Muscle of leg (tissue), 11 donors: ENCODE measurements around the gene NUB1. TPM values are rescaled to one million over a fixed set of nuclear protein-coding genes. Genes with fewer than 3 reads are reported as not detected.
A peak's percentile ranks its signal among the peaks of the same experiment; 100 is the strongest.

ENCODE experiments used
- DNase-seq: peaks from one replicate; pipeline ENCODE4 v3.0.0; 2013
- H3K27ac ChIP-seq: one replicate; pipeline ENCODE4 v1.5.1; 2013; ENCODE audit warnings: mild to moderate bottlenecking, low read length, control low read depth
- H3K27me3 ChIP-seq: one replicate; pipeline ENCODE4 v1.6.1; 2013; ENCODE audit warnings: low read length; ENCODE audit not compliant: control insufficient read depth, insufficient read depth
- H3K36me3 ChIP-seq: one replicate; pipeline ENCODE4 v1.6.1; 2013; ENCODE audit warnings: low read length; ENCODE audit not compliant: control insufficient read depth, insufficient read depth
- H3K4me1 ChIP-seq: one replicate; pipeline ENCODE4 v1.6.1; 2013; ENCODE audit warnings: low read length; ENCODE audit not compliant: control insufficient read depth, insufficient read depth
- H3K4me3 ChIP-seq: one replicate; pipeline ENCODE4 v1.5.1; 2013; ENCODE audit warnings: low read length, control low read depth
- H3K9me3 ChIP-seq: replicated peaks from 2 replicates; pipeline ENCODE4 v1.6.1; 2013; ENCODE audit warnings: low read depth, low read length; ENCODE audit not compliant: control insufficient read depth
- WGBS: methylation state at CpG from one replicate; pipeline ENCODE4 v1.1.5; 2013; ENCODE audit warnings: missing lambda C conversion rate; ENCODE audit not compliant: insufficient coverage; 5-methylcytosine and 5-hydroxymethylcytosine counted together
- polyA plus RNA-seq, 8 donors: library from polyadenylated mRNA; unstranded; fragments of 120-200 nt; gene quantifications; one replicate each; pipeline versions ENCODE4 v1.2.1 to v1.2.3, GENCODE V29; 2013; ENCODE audit warnings: inconsistent platforms in 1 of 8, low replicate concordance in 1 of 8; ENCODE audit not compliant: insufficient read length in 8 of 8, insufficient read depth in 1 of 8
- total RNA-seq: library from RNA; stranded (reverse); fragments of 120-200 nt; gene quantifications from one replicate; pipeline ENCODE4 v1.2.4, GENCODE V29; 2013

Gene NUB1
- total and polyA plus RNA-seq, 9 donors, result 25.6 to 40.6 (median 32.6) TPM

DNA sequence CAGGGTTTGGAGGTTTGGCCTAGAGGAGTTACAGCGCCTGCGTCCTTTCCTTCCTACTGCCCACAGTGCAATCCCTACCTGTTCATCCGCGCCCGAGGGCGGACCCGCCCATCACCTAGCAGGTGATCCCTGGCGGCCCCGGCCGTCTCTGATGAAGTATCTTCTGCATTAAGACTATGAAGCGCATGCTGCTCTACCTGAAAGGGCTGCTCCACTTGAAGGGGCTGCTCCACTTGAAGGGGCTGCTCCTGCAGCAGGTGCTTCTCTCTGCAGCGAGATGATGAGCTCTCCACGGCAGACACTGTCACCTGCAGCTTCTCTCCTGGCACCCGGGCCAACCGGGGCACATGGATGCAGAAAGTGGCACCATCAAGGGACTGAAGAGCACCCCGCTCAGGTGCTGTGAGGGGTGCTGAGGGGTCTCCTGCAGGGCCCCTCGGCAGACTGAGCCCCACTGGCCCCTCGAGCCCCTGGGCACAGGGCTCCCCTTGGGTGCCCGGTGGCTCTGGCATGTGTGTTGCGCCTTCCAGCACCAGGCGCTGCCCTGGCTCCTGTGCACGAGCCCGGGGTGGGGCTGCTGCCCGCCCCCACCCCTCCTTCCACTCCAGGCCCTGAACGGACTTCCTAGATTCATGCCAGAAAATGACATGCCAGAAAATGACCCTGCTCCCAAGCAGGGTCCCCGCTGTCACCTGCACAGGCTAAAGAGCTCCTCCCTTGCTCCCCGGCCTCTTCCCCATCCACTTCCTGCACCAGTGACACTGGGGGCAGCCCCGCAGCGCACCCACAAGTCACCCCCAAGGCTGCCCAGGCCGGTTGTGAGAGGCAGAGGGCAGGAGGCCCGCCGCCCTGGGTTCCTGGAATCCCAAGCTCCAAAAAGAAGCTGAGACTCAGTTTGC lies 38.8 kb downstream of the NUB1 start:
- Histone ChIP-seq H3K4me3 (no peak overlapping the region), H3K27ac (no peak overlapping the region), H3K9me3 (no peaks in the 10 kb centered on the region), H3K4me1 (peaks cover 22% of the 10 kb centered on the region), H3K36me3 (peaks cover 23% of the 10 kb centered on the region), H3K27me3 (peaks cover 40% of the 10 kb centered on the region)
- 86% methylated on average over 25 of the region's 32 CpGs for WGBS
- no peak for DNase-seq

- peaks cover 40% of the 10 kb centered on the region for H3K27me3 ChIP-seq
- no peak overlapping the region for H3K4me3 ChIP-seq
- peaks cover 18% of the 10 kb centered on the region for H3K36me3 ChIP-seq
- peaks cover 25% of the 10 kb centered on the region for H3K4me1 ChIP-seq
- DNase-seq, result peak; percentile 49
- no peak overlapping the region for H3K27ac ChIP-seq
- no peaks in the 10 kb centered on the region for H3K9me3 ChIP-seq
- WGBS, result 16% methylated on average over 4 of the region's 7 CpGs
Measured at GRCh38 chr7:151381098-151381347, 39.4 kb downstream of the NUB1 start.

DNA sequence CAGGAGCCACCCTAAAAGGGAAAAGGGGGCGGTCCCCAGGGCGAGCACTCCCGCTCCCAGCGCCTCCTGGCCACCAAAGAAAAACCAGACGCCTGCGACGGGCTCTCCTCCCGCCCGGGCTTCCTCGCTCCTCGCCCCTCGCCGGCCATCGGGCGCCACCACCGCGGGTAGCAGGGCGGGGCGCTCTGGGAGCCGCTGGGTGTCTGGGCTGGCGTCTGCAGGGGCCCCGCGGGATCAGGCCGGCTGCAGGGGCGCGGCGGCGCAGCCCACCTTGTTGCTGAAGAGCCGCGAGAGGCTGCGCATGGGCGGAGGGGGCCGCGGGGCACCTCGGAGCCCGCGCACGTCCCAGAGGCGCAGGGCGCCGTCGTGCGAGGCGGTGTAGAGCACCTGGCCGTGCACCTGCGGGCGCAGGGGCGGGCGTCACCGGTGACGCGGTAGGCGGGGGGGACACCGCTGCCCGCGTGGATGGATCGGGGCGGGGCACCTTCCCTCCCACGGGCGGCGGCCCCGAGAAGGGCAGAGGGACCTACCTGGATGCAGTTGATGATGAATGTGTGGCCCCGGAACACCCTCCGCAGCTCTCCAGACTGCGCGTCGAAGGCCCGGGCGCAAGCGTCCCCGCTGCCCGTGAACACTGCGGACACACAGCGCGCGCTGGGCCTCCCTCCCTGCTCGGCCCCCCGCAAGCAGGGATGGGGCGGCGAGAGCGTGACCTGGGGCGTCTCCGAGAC lies 39.9 kb downstream of the NUB1 start:
- 2% methylated on average over 80 of the region's 83 CpGs for WGBS
- Histone ChIP-seq H3K4me3 (no peak overlapping the region), H3K27ac (no peak overlapping the region), H3K9me3 (no peaks in the 10 kb centered on the region), H3K27me3 (peaks cover 40% of the 10 kb centered on the region), H3K4me1 (peaks cover 30% of the 10 kb centered on the region), H3K36me3 (peaks cover 13% of the 10 kb centered on the region)
- DNase-seq, result no peak

DNA sequence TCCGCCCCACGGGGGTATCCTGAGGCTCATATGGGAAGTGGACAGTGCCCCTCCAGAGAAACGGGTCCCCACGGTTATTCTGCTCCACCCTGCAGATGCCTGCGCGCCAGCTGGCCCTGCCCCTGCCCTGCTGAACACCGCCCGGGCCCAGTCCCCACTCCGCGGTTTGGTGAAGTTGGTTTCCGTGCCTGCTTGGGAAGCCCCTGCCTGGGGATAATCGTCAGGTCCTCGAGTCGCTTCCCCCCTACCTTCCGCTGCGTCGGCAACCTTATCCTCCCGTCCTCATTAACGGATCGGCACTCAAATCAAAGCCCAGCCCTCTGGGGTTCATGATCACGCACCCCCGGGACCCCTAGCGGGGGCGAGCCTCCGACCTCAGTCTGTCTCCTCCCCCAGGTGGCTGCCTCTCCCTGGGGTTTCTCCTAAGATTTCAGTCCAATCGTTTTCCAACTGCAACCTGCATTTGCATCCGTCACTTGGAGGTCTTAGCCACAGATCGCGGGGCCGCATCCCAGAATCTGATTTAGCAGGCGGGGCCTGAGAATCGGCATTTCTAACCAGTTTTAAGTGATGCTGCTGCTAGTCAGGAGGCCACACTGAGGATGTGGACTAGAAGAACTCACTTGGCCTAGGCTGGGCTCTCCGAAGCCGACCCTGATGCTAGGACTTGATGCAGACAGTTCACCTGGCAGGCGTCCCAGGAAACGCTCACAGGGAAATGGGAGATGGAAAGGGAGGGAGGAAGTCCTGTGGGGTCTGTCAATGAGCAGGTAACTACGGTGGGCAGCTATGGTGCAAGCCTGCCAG lies 40.7 kb downstream of the NUB1 start:
- DNase-seq, result no peak
- Histone ChIP-seq H3K36me3 (peaks cover 5% of the 10 kb centered on the region), H3K27ac (no peak overlapping the region), H3K4me3 (no peak overlapping the region), H3K4me1 (peaks cover 33% of the 10 kb centered on the region), H3K9me3 (no peaks in the 10 kb centered on the region), H3K27me3 (peaks cover 40% of the 10 kb centered on the region)
- 22% methylated on average over 35 of the region's 37 CpGs for WGBS

DNA sequence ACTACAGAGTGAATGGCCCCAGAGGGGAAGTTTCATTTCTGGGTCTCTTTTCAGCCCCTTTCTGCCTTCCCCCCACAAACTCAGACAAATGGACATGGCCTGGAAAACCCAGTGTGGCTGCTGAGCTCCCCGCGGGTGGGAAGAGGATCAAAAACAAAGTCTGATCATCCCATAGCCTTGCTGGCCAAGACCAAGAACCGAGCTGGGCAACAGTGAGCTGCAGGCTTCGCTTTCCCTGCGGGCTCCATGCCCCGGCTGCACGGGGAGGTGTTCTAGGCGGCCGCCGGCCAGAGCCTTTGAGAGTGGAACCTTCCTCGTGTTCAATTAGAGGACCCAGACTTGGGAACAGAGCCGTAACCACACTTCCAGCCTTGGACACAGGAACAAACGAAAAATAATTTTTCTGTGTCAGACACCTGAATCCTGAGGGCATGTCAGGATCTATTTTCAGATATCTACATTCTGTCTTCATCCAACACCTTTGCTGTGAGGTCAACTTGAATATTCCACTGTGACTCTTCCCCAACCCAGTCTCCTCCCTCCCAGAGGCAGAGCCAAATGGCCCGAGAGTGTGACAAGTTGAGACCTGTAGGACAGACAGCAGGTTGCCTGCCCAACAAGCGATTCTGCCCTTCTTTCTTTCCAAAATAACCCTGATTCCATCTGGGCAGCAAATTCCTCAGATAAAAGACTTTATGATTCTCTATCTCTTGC lies 42.2 kb downstream of the NUB1 start:
- Histone ChIP-seq H3K36me3 (no peaks in the 10 kb centered on the region), H3K9me3 (no peaks in the 10 kb centered on the region), H3K27me3 (peaks cover 40% of the 10 kb centered on the region), H3K27ac (no peak overlapping the region), H3K4me3 (no peak overlapping the region), H3K4me1 (peaks cover 31% of the 10 kb centered on the region)
- WGBS, result 74% methylated on average over 14 of the region's 15 CpGs
- no peak for DNase-seq

DNA sequence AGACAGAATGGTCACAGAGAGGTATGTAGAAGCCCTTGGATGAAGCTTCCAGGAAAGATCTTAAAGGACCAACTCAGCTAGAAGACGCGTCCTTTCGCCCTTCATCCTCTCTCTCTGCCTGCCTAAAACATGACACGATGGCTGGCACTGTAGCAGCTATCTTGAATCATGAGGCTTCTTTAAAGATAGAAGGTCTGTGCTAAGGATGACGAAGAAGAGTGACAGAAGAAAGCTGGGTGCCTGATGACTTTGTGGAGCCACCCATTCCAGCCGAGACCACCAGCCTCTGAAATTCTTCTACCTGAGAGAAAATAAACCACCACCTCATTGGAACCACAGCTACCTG lies 42.7 kb downstream of the NUB1 start:
- 83% methylated on average over 1 of the region's 6 CpGs for WGBS
- Histone ChIP-seq H3K36me3 (no peaks in the 10 kb centered on the region), H3K9me3 (no peaks in the 10 kb centered on the region), H3K27me3 (peaks cover 40% of the 10 kb centered on the region), H3K4me3 (no peak overlapping the region), H3K27ac (no peak overlapping the region), H3K4me1 (peaks cover 30% of the 10 kb centered on the region)
- DNase-seq, result no peak

- no peak overlapping the region for H3K4me3 ChIP-seq
Measured at GRCh38 chr7:151384776-151385625, 43.4 kb downstream of the NUB1 start.

DNA sequence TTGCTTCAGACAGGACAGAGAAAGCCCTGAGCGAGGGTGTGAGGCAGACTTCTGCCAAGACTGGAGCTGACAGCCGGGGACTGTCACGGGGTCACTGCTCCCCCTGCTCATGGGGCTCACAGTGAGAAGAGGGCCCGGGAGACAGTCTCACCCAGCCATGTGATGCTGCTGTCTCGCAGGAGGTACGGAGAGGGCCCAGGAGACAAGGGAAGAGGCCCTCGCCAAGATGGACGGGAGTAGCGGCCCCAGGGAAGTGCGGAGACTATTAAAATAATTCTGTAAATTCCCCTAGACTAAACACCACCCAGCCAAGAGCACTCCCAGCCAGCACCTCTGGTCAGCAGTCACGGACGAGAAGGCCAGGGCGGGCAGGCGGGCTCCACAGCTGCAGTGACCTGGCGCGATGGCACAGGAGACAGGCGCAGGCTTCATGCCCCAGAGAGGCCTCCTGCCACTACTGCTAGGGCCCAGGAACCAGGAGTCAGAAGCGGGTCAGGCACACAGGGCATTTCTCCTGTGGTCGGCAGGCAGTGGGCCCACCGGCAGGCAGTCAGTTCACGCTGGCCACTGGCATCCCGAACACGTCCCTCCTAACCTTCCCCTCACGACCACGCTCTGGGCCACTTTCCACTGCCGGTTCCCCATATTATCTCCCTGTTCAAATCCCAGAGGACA lies 44.2 kb downstream of the NUB1 start:
- Histone ChIP-seq H3K36me3 (no peaks in the 10 kb centered on the region), H3K4me1 (peaks cover 29% of the 10 kb centered on the region), H3K9me3 (no peaks in the 10 kb centered on the region), H3K27me3 (peaks cover 35% of the 10 kb centered on the region), H3K4me3 (no peak overlapping the region), H3K27ac (no peak overlapping the region)
- DNase-seq, result no peak
- WGBS, result 83% methylated on average over 19 of the region's 26 CpGs

More at GRCh38 chr7:151384776-151385625, 43.4 kb downstream of the NUB1 start:
- WGBS, result 83% methylated on average over 24 of the region's 26 CpGs
- H3K4me1 ChIP-seq, result peaks cover 30% of the 10 kb centered on the region
- H3K36me3 ChIP-seq, result no peaks in the 10 kb centered on the region
- peaks cover 40% of the 10 kb centered on the region for H3K27me3 ChIP-seq
- H3K9me3 ChIP-seq, result no peaks in the 10 kb centered on the region
- no peak for DNase-seq
- no peak overlapping the region for H3K27ac ChIP-seq
